ENCODE measurements around the gene POU5F1.
"Not testable (repeated sequence)": the region's sequence is repeated elsewhere in the genome, so short reads cannot be mapped to it uniquely, and the experiment has no call there.

Gene POU5F1

DNA sequence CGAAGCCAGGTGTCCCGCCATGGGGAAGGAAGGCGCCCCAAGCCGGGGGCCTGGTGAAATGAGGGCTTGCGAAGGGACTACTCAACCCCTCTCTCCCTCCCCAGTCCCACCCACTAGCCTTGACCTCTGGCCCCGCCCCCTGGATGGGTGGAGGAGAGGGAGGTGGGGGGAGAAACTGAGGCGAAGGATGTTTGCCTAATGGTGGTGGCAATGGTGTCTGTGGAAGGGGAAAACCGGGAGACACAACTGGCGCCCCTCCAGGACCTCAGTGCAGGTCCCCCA is at the start of gene POU5F1:
Gene POU5F1, minus strand, starts transcription at position 83 of the 282 bp plus-strand sequence. Its CDS starts 62 bp downstream, at position 21.
- H3K4me3 ChIP-seq (ENCODE audit: low read depth, low read length): no peak within 1 kb of the TSS
- no peak for DNase-seq (ENCODE audit: low read depth)
- TF ChIP-seq MYC (IDR thresholded peaks at IDR 0.05; ENCODE audit: low read depth, low read length) (no peak), POLR2A (IDR thresholded peaks at IDR 0.05; ENCODE audit: extremely low read depth, insufficient read length) (no peak)
- TF ChIP-seq, protein P1, sequence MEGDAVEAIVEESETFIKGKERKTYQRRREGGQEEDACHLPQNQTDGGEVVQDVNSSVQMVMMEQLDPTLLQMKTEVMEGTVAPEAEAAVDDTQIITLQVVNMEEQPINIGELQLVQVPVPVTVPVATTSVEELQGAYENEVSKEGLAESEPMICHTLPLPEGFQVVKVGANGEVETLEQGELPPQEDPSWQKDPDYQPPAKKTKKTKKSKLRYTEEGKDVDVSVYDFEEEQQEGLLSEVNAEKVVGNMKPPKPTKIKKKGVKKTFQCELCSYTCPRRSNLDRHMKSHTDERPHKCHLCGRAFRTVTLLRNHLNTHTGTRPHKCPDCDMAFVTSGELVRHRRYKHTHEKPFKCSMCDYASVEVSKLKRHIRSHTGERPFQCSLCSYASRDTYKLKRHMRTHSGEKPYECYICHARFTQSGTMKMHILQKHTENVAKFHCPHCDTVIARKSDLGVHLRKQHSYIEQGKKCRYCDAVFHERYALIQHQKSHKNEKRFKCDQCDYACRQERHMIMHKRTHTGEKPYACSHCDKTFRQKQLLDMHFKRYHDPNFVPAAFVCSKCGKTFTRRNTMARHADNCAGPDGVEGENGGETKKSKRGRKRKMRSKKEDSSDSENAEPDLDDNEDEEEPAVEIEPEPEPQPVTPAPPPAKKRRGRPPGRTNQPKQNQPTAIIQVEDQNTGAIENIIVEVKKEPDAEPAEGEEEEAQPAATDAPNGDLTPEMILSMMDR (IDR thresholded peaks at IDR 0.05; ENCODE audit: low read depth, low read length): no peak
- TF ChIP-seq, protein P2, sequence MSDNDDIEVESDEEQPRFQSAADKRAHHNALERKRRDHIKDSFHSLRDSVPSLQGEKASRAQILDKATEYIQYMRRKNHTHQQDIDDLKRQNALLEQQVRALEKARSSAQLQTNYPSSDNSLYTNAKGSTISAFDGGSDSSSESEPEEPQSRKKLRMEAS (IDR thresholded peaks at IDR 0.05; ENCODE audit: low read depth, low read length): no peak

DNA sequence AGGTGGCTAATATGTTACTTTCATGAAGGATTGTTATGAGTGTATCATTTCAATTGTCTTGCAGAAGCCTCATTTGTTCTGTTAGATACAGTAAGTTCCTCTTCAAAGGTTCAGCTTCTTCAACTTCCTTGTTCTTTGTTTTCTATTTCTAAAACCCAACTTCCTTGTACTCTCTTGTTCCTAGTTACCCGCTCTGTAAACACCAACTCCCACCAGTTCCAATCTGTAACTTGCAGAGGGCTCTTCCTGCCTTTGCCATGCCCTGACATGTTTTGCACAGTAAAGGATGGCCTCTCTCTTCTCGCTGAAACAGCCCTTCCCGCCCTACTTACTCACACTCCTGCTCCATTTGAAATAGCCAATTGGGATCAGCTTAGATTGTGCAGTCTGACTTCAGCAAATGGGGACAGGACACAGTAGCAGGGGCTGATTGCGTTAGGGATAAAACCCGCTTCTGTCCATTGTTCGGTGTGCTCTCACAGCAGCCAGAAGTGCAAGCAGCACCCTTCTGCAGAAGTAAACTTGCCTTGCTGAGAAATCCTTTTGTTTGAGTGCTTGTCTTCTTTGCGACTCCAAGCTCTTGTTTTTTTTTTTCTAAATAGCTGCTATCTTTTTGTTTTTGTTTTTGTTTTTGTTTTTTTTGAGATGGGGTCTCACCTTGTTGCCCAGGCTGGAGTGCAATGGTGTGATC is 45.9 kb upstream of the POU5F1 start:
- TF ChIP-seq POLR2A (IDR thresholded peaks at IDR 0.05; ENCODE audit: extremely low read depth, insufficient read length) (peak; percentile 55), MYC (IDR thresholded peaks at IDR 0.05; ENCODE audit: low read depth, low read length) (0 out of 2 replicates have a peak, but pooled peaks have one; percentile 35)
- TF ChIP-seq, protein P1 (IDR thresholded peaks at IDR 0.05; ENCODE audit: low read depth, low read length): no peak
- H3K4me3 ChIP-seq (ENCODE audit: low read depth, low read length): no peak overlapping the region
- peak; percentile 58 for DNase-seq (ENCODE audit: low read depth)

DNA sequence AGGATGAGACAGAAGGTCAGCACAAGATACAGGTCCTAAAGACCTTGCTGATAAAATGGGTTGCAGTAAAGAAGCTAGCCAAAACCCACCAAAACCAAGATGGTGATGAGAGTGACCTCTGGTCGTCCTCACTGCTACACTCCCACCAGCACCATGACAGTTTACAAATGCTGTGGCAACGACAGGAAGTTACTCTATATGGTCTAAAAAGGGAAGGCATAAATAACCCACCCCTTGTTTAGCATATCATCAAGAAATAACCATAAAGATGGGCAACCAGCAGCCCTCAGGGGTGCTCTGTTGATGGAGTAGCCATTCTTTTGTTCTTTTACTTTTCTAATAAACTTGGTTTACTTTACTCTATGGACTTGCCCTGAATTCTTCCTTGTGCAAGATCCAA is 44.7 kb upstream of the POU5F1 start:
- H3K4me3 ChIP-seq (ENCODE audit: low read depth, low read length): not testable (repeated sequence)
- DNase-seq (ENCODE audit: low read depth): peak; percentile 53

DNA sequence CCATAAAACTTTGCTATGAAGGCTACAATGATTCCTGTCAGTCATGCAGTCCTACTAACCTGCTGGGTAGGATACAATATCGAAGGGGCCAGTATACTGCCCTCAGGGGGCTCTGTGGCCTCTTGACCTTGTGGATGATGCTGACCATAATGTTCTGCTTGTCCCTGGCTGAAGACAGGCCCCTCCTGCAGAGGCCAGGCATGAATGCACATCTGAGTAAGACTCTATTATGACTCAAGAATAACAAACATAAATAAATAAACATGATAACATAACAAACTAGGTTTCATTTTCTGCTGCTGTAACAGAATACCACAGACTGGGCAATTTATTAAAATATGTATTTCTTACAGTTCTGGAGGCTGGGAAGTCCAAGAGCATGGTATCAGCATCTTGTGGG is 44.0 kb upstream of the POU5F1 start:
- TF ChIP-seq, protein P1 (IDR thresholded peaks at IDR 0.05; ENCODE audit: low read depth, low read length): no peak
- TF ChIP-seq, protein P2 (IDR thresholded peaks at IDR 0.05; ENCODE audit: low read depth, low read length): no peak
- TF ChIP-seq MYC (IDR thresholded peaks at IDR 0.05; ENCODE audit: low read depth, low read length) (no peak), POLR2A (IDR thresholded peaks at IDR 0.05; ENCODE audit: extremely low read depth, insufficient read length) (no peak)

DNA sequence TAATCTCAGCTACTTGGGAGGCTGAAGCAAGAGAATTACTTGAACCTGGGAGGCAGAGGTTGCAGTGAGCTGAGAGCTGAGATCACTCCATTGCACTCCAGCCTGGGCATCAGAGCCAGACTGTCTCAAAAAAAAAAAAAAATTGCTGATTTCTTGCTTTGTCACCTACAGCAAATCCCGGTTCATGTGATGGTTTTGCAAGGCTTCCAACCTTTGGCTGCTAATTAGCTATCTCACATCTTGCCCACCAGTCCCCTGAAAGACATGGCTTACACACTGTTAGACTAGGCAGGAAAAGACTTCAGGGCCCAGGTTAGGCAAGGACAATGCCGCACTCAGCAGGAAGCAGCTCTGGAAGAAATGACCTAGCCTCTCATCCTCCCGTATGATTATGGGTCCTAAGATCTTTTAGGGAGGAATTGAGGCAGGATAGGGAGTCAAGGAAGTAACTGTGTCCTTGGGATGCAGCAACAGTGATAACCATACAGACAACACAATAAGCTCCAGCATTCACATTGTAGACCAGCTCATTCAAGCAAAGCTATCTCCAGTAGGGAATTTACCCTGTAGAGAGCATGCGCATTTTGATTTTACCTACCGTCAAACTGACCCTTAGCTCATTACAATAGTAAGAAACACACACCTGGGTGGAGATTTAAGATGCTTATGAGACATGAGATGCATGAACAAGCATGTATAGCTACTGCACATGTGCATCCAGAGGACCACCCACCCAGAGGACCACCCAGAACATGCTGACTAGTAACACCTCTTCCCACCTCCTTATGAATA is 40.5 kb upstream of the POU5F1 start:
- no peak for DNase-seq (ENCODE audit: low read depth)
- no peak overlapping the region for H3K4me3 ChIP-seq (ENCODE audit: low read depth, low read length)
- no peak for TF ChIP-seq MYC (IDR thresholded peaks at IDR 0.05; ENCODE audit: low read depth, low read length)
- TF ChIP-seq, protein P1 (IDR thresholded peaks at IDR 0.05; ENCODE audit: low read depth, low read length): no peak
- no peak for TF ChIP-seq POLR2A (IDR thresholded peaks at IDR 0.05; ENCODE audit: extremely low read depth, insufficient read length)
- TF ChIP-seq, protein P2 (IDR thresholded peaks at IDR 0.05; ENCODE audit: low read depth, low read length): no peak

More for the DNA sequence above, 44.0 kb upstream of the POU5F1 start:
- no peak overlapping the region for H3K4me3 ChIP-seq (ENCODE audit: low read depth, low read length)
- no peak for DNase-seq (ENCODE audit: low read depth)

DNA sequence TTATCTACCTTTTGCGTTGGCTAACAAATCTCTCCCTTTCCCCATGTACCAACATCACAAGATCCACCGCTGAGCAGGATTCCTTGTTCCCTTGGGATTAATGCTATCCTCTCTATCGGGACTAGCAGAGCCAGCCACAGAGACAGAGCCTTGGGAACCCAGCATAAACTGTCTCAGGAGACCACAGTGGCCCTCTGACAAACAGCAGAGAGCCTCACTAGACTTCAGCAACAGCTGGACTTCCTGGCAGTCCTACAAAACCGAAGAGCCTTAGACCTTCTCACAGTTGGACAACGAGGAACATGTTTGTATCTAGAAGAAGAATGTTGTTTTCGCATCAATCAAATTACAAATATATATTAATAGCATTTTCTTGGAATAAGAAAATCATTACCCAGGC is 39.6 kb upstream of the POU5F1 start:
- TF ChIP-seq, protein P1 (IDR thresholded peaks at IDR 0.05; ENCODE audit: low read depth, low read length): no peak
- TF ChIP-seq MYC (IDR thresholded peaks at IDR 0.05; ENCODE audit: low read depth, low read length) (no peak), POLR2A (IDR thresholded peaks at IDR 0.05; ENCODE audit: extremely low read depth, insufficient read length) (no peak)
- TF ChIP-seq, protein P2 (IDR thresholded peaks at IDR 0.05; ENCODE audit: low read depth, low read length): no peak
- no peak for DNase-seq (ENCODE audit: low read depth)
- no peak overlapping the region for H3K4me3 ChIP-seq (ENCODE audit: low read depth, low read length)

All from NB4 (cell line).